Measurements from ENCODE around the gene CTNNA3. TPM values are rescaled to one million over a fixed set of nuclear protein-coding genes. Genes with fewer than 3 reads are reported as not detected.

The CTNNA3 gene
- total RNA-seq, 3 donors from 2014 or later, result not detected

DNA sequence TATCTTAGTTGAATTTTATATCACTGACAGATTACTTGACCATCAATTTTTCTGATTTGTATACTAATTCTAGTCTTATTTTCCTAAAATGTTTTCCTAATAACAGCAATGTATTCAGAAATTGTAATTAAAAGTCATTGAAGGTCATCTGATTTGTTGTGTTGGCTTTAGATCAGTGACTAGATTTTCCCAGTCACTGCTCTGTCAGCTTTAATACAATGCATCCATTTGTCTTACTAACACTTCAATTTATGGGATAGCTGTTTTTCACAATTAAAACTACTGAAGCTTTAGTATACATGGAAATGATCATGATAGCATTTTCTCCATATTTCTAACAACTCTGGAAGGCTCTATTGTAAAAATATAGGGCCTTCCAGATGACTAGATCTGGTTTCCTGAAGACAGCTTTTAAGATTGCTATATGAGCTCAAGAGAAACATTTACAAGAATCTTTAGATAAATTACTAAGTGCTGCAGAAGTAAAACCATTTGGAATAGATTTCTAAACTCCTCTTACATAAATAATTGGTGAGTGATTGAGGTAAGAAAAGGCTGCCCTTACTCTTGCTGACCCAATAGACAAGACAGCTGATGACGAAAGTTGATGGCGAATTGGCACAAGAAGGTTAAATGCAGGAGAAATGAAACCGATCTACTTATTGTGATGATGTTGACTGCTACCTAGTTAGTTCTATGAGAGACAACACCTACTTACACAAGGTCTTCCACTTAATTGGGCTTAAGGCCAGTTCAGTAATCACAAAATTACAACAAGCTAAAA, 696.0 kb downstream of the CTNNA3 start:
- Mint-ChIP-seq H3K4me3 (no peak overlapping the region), H3K4me1 (ENCODE audit: low read depth) (no peaks in the 10 kb centered on the region), H3K27me3 (ENCODE audit: low read depth) (peaks cover 2% of the 10 kb centered on the region), H3K9me3 (no peaks in the 10 kb centered on the region), H3K36me3 (ENCODE audit: insufficient read depth) (no peaks in the 10 kb centered on the region)
- ATAC-seq (no peak), DNase-seq (no peak)

- Mint-ChIP-seq H3K36me3 (ENCODE audit: insufficient read depth) (no peaks in the 10 kb centered on the region), H3K9me3 (no peaks in the 10 kb centered on the region), H3K4me1 (ENCODE audit: low read depth) (no peaks in the 10 kb centered on the region), H3K27me3 (ENCODE audit: low read depth) (peaks cover 2% of the 10 kb centered on the region), H3K4me3 (no peak overlapping the region)
- no peak for ATAC-seq
- no peak for DNase-seq
Observed at GRCh38 chr10:66996996-66997395, 699.0 kb downstream of the CTNNA3 start.

- peaks cover 2% of the 10 kb centered on the region for H3K27me3 Mint-ChIP-seq (ENCODE audit: low read depth)
- H3K36me3 Mint-ChIP-seq (ENCODE audit: insufficient read depth), result no peaks in the 10 kb centered on the region
- DNase-seq, result no peak
- H3K9me3 Mint-ChIP-seq, result peaks cover 5% of the 10 kb centered on the region
- H3K4me3 Mint-ChIP-seq, result no peak overlapping the region
- ATAC-seq, result no peak
- no peaks in the 10 kb centered on the region for H3K4me1 Mint-ChIP-seq (ENCODE audit: low read depth)
Observed at GRCh38 chr10:66990143-66990830, 705.7 kb downstream of the CTNNA3 start.

DNA sequence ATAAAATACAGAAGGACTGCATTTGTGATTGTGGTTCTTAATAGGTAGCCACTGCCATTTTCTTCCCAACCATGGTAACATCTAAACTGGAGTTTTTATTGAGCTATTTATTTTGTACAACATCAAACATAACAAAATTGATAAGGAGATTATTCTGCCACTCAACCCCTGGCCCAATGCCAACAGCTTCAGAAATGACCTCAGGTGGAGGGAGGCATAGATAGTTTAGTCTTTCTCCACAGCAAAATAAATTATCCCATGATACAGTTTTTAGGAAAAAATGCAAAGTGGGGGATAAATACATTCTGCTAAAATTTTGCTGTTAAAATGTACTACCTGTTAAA, 712.5 kb downstream of the CTNNA3 start:
- Mint-ChIP-seq H3K36me3 (ENCODE audit: insufficient read depth) (no peaks in the 10 kb centered on the region), H3K4me1 (ENCODE audit: low read depth) (no peaks in the 10 kb centered on the region), H3K4me3 (no peak overlapping the region), H3K27me3 (ENCODE audit: low read depth) (no peaks in the 10 kb centered on the region), H3K9me3 (peaks cover 5% of the 10 kb centered on the region)
- DNase-seq (no peak), ATAC-seq (no peak)

DNA sequence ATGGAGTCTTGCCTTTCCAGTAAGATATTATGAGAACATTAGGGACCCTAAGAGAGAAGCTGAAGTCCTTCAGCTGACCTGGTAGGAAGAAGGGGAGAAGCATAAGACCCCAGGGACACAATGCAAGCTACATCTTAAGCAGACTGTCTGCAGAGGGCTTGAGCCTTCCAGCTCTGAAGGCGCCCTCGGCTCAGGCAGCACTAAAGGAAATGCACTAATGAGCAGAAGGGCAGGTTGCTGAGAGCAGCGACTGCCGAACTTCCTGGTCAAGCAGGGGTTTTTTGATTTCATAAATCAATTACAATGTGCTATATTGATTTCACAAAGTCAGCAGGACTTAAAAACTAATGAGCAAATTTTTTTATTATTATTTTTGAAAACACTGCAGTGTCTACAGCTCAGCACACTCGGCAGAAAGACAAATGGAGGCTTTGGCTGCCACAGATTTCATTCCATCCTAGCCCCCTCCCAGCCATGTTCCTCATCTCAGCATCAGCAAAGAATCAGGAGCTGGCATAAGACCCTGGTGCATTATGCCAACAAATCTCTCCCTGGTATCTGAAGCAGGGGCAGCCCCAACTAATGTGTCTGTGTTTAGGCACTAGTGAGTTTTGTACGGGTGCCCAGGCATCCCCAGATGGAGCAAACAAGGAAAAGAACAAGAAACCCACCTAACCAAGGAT, 713.1 kb downstream of the CTNNA3 start:
- H3K4me3 Mint-ChIP-seq, result no peak overlapping the region
- DNase-seq, result no peak
- H3K4me1 Mint-ChIP-seq (ENCODE audit: low read depth), result no peaks in the 10 kb centered on the region
- H3K36me3 Mint-ChIP-seq (ENCODE audit: insufficient read depth), result no peaks in the 10 kb centered on the region
- no peaks in the 10 kb centered on the region for H3K27me3 Mint-ChIP-seq (ENCODE audit: low read depth)
- no peak for ATAC-seq
- peaks cover 5% of the 10 kb centered on the region for H3K9me3 Mint-ChIP-seq

- H3K36me3 Mint-ChIP-seq (ENCODE audit: insufficient read depth), result no peaks in the 10 kb centered on the region
- H3K9me3 Mint-ChIP-seq, result peaks cover 4% of the 10 kb centered on the region
- no peaks in the 10 kb centered on the region for H3K27me3 Mint-ChIP-seq (ENCODE audit: low read depth)
- DNase-seq (no peak), ATAC-seq (no peak)
- no peak overlapping the region for H3K4me3 Mint-ChIP-seq
- no peaks in the 10 kb centered on the region for H3K4me1 Mint-ChIP-seq (ENCODE audit: low read depth)
Observed at GRCh38 chr10:66982053-66982420, 714.0 kb downstream of the CTNNA3 start.

- Mint-ChIP-seq H3K4me1 (ENCODE audit: low read depth) (no peaks in the 10 kb centered on the region), H3K9me3 (no peaks in the 10 kb centered on the region), H3K4me3 (no peak overlapping the region), H3K27me3 (ENCODE audit: low read depth) (no peaks in the 10 kb centered on the region), H3K36me3 (ENCODE audit: insufficient read depth) (no peaks in the 10 kb centered on the region)
- DNase-seq, result no peak
- no peak for ATAC-seq
Observed at GRCh38 chr10:66981361-66982052, 714.5 kb downstream of the CTNNA3 start.

- H3K4me3 Mint-ChIP-seq, result no peak overlapping the region
- no peaks in the 10 kb centered on the region for H3K4me1 Mint-ChIP-seq (ENCODE audit: low read depth)
- no peak for DNase-seq
- no peaks in the 10 kb centered on the region for H3K27me3 Mint-ChIP-seq (ENCODE audit: low read depth)
- H3K36me3 Mint-ChIP-seq (ENCODE audit: insufficient read depth), result no peaks in the 10 kb centered on the region
- ATAC-seq, result no peak
- no peaks in the 10 kb centered on the region for H3K9me3 Mint-ChIP-seq
Observed at GRCh38 chr10:66980246-66980815, 715.7 kb downstream of the CTNNA3 start.

DNA sequence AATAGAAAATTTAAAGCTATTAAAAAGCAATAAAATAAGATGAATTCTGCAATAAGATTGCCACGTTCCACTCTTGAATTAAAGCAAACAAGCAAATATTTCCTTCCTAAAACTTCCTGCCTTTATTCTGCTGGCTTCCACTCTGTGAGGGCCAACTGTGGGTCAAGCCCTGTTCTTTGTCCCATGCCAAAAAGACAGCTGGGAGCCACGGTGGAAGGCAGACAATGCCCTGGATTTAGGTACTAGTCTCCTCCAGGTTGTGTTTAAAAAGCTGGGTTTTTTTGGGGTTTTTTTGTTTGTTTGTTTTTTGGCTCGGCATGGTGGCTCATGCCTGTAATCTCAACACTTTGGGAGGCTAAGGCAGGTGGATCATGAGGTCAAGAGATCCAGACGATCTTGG, 731.0 kb downstream of the CTNNA3 start:
- H3K4me3 Mint-ChIP-seq, result no peak overlapping the region
- no peaks in the 10 kb centered on the region for H3K27me3 Mint-ChIP-seq (ENCODE audit: low read depth)
- DNase-seq (no peak), ATAC-seq (no peak)
- H3K9me3 Mint-ChIP-seq, result no peaks in the 10 kb centered on the region
- no peaks in the 10 kb centered on the region for H3K36me3 Mint-ChIP-seq (ENCODE audit: insufficient read depth)
- no peaks in the 10 kb centered on the region for H3K4me1 Mint-ChIP-seq (ENCODE audit: low read depth)

DNA sequence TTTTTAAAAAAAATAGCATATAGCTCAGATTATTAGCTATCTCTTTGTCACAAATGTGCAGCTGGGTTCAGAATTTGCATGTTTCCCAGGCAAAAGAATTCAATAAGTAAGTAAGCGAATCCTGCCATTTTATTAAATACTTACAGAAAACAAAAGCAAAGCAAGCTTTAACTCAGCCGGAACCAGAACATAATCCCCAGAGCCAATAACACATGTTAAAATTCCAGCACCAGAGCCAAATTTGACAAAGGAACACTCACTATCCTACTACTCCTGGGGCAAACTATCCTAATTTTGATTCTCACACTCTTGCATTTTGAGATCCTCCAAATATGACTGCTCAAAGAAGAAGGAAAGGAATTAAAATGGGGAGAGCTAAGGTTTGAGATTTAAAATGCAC, 737.5 kb downstream of the CTNNA3 start:
- no peak for ATAC-seq
- H3K4me1 Mint-ChIP-seq (ENCODE audit: low read depth), result no peaks in the 10 kb centered on the region

DNA sequence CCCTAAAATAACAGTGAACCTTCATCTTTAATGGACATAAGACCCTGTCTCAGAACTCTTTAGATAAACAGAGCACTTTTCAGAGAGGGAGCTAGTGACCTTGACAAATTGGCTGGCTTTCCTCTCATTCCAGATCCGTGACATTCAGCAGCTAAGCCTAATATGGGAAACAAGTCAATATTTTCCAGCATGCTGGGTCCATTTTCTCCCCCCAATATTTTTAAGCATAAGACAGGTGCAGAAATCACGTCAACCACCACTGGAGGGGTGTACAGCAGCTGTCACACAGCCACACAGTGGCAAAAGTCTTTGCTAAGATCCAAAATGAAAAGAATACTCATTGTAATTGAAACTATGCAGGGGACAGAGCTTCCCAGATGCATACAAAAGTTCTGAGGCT, 744.1 kb downstream of the CTNNA3 start:
- no peak for ATAC-seq
- Mint-ChIP-seq H3K27me3 (ENCODE audit: low read depth) (no peaks in the 10 kb centered on the region), H3K4me1 (ENCODE audit: low read depth) (no peaks in the 10 kb centered on the region), H3K9me3 (no peaks in the 10 kb centered on the region), H3K4me3 (no peak overlapping the region), H3K36me3 (ENCODE audit: insufficient read depth) (no peaks in the 10 kb centered on the region)
- no peak for DNase-seq

More for the DNA sequence above, 737.5 kb downstream of the CTNNA3 start:
- DNase-seq, result no peak
- H3K36me3 Mint-ChIP-seq (ENCODE audit: insufficient read depth), result no peaks in the 10 kb centered on the region
- H3K27me3 Mint-ChIP-seq (ENCODE audit: low read depth), result no peaks in the 10 kb centered on the region
- no peak overlapping the region for H3K4me3 Mint-ChIP-seq
- H3K9me3 Mint-ChIP-seq, result no peaks in the 10 kb centered on the region

- no peak for DNase-seq
- Mint-ChIP-seq H3K27me3 (ENCODE audit: low read depth) (no peaks in the 10 kb centered on the region), H3K4me3 (no peak overlapping the region), H3K36me3 (ENCODE audit: insufficient read depth) (no peaks in the 10 kb centered on the region), H3K4me1 (ENCODE audit: low read depth) (no peaks in the 10 kb centered on the region), H3K9me3 (no peaks in the 10 kb centered on the region)
- no peak for ATAC-seq
Observed at GRCh38 chr10:66943590-66943989, 752.4 kb downstream of the CTNNA3 start.

- no peaks in the 10 kb centered on the region for H3K4me1 Mint-ChIP-seq (ENCODE audit: low read depth)
- H3K4me3 Mint-ChIP-seq, result no peak overlapping the region
- ATAC-seq (no peak), DNase-seq (no peak)
- no peaks in the 10 kb centered on the region for H3K27me3 Mint-ChIP-seq (ENCODE audit: low read depth)
- no peaks in the 10 kb centered on the region for H3K9me3 Mint-ChIP-seq
- H3K36me3 Mint-ChIP-seq (ENCODE audit: insufficient read depth), result no peaks in the 10 kb centered on the region
Observed at GRCh38 chr10:66942407-66942806, 753.6 kb downstream of the CTNNA3 start.

GRCh38 chr10:66941491-66941890, 754.5 kb downstream of the CTNNA3 start:
- no peaks in the 10 kb centered on the region for H3K9me3 Mint-ChIP-seq

More at GRCh38 chr10:66941491-66941890, 754.5 kb downstream of the CTNNA3 start:
- ATAC-seq (no peak), DNase-seq (no peak)
- no peaks in the 10 kb centered on the region for H3K36me3 Mint-ChIP-seq (ENCODE audit: insufficient read depth)
- no peak overlapping the region for H3K4me3 Mint-ChIP-seq
- H3K27me3 Mint-ChIP-seq (ENCODE audit: low read depth), result no peaks in the 10 kb centered on the region
- H3K4me1 Mint-ChIP-seq (ENCODE audit: low read depth), result no peaks in the 10 kb centered on the region

Measured in activated T-cell treated with anti-CD3 and anti-CD28 coated beads, Interleukin-2, amount 50 U/mL, for 4 hours (primary cell).